Esophagus squamous epithelium (tissue), 4 donors: Measurements from ENCODE around the gene CBR3.

Source experiments
- POLR2A ChIP-seq, 4 donors: fragments of 450-650 bp; IDR thresholded peaks; one replicate each; pipeline ENCODE4 v1.6.1; 2017; ENCODE audit warnings: antibody characterized with exemption in 4 of 4, mild to moderate bottlenecking in 4 of 4, moderate library complexity in 3 of 4
- TF ChIP-seq, protein P1 (sequence below), 6 experiments: fragments of 450-650 bp in 4 of 6; fragments of 200-600 bp in 2 of 6; sonication (generic) in 2 of 6; IDR thresholded peaks; one replicate each; pipeline ENCODE4 v1.5.1; 2016 to 2019; ENCODE audit warnings: antibody characterized with exemption in 6 of 6, mild to moderate bottlenecking in 4 of 6, moderate library complexity in 4 of 6

DNA sequence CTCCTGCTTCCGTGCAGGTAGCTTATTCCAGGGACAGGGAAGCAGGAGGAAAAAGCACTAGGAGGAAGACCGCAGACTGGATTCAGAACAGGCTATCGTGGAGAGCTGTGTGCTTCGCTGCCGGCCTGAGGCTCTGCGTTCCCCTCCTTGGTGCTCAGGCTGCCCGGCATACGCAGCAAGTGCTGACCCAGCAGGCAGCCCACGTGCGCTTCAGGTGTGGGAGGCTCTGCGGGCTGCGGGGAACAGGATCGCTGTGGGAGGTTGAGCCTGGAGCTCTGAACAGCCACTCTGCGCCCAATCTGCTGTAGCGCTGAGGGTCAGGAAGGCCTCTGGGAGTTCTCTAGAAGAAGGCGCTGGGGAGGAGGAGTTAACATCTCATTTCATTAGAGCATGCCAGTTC is 49.7 kb downstream of the CBR3 start:
- TF ChIP-seq, protein P1, sequence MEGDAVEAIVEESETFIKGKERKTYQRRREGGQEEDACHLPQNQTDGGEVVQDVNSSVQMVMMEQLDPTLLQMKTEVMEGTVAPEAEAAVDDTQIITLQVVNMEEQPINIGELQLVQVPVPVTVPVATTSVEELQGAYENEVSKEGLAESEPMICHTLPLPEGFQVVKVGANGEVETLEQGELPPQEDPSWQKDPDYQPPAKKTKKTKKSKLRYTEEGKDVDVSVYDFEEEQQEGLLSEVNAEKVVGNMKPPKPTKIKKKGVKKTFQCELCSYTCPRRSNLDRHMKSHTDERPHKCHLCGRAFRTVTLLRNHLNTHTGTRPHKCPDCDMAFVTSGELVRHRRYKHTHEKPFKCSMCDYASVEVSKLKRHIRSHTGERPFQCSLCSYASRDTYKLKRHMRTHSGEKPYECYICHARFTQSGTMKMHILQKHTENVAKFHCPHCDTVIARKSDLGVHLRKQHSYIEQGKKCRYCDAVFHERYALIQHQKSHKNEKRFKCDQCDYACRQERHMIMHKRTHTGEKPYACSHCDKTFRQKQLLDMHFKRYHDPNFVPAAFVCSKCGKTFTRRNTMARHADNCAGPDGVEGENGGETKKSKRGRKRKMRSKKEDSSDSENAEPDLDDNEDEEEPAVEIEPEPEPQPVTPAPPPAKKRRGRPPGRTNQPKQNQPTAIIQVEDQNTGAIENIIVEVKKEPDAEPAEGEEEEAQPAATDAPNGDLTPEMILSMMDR (IDR thresholded peaks at IDR 0.05) = no peak
- no peak for TF ChIP-seq POLR2A (IDR thresholded peaks at IDR 0.05)
